Kasumi-1 (cell line): Measurements from ENCODE around the gene PEX5.
"Not testable (repeated sequence)": the region's sequence is repeated elsewhere in the genome, so short reads cannot be mapped to it uniquely, and the experiment has no call there.

ENCODE experiments used
- DNase-seq, 2 experiments: peaks; one replicate each; lab custom pipeline; 2025; lab: John Stamatoyannopoulos, UW

PEX5 gene

DNA sequence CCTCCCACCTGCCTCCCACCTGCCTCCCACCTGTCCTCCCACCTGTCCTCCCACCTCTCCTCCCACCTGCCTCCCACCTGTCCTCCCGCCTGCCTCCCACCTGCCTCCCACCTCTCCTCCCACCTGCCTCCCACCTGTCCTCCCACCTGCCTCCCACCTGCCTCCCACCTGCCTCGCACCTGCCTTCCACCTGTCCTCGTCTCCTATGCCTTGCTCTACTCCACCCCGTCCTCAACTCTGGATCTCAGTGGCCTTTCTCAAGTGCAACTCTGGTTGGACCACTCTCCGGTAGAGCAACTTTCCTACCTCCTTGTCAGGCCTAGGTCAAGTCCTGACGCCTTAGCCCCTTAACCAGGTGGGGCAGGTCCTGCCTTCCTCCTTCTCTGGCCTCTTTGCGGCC, 29.3 kb upstream of the PEX5 start:
- no peak for DNase-seq

DNA sequence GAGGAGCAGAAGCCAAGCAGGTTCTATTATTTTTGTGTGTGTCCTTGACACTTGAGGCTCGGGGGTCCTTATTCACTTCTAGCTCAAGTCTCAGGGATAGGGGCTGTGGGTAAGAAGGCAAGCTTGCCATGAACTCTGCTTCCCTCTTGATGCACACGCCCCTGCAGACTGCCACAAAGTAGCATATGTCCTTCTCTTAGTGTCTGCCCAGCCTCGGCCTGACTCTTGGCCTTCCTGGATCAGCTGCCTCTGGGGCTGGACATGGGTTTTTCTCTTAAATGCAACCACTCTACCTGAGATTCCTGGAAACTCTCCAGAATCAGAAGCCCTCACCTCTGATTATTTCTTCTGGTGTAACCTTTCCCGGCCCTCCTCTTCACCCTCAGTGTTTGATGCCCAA, 28.2 kb upstream of the PEX5 start:
- no peak for DNase-seq

GRCh38 chr12:7161811-7162210, 27.7 kb upstream of the PEX5 start:
- DNase-seq, result no peak

DNA sequence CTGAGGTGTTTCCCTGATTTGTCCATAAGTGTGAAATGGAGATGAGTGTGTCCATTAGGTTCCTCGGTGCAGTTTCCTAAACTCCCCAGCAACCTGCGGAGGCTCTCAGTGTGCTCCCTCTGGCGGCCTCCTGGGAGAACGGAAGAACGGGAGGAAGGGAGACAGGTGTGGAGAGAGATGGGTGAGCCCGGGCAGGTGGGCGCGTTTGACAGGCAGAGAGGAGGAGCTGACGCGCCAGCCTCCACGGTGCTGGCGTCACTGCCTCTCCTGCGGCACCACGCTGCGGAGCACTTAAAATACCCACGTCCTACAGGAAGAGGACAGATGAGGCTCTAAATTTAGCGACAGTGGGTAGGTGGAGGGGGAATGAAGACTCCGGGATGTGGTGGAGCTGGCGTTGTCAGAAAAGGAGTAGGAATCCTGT, 26.8 kb upstream of the PEX5 start:
- DNase-seq, result no peak

GRCh38 chr12:7169951-7170350, 19.5 kb upstream of the PEX5 start:
- no peak for DNase-seq

- no peak for DNase-seq
Observed at GRCh38 chr12:7171854-7172253, 17.6 kb upstream of the PEX5 start.

DNA sequence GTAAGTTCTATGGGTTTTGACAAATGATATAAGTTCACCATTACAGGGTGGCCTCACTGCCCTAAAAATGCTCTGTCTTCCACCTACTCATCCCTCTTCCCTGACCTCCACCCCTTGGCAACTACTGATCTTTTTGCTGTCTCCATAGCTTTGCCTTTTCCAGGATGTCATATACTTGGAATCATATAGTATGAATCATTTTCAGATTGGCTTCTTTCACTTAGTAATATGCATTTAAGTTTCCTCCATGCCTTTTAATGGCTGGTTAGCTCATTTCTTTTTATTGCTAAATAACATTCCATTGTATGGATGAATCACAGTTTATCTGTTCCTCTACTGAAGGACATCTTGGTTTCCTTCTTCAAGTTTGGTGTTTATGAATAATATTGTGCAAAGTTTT, 14.0 kb upstream of the PEX5 start:
- DNase-seq, result no peak

GRCh38 chr12:7176595-7176994, 12.9 kb upstream of the PEX5 start:
- DNase-seq, result no peak

- no peak for DNase-seq
Observed at GRCh38 chr12:7178481-7178880, 11.0 kb upstream of the PEX5 start.

- DNase-seq, result no peak
Observed at GRCh38 chr12:7180685-7181084, 8.8 kb upstream of the PEX5 start.

DNA sequence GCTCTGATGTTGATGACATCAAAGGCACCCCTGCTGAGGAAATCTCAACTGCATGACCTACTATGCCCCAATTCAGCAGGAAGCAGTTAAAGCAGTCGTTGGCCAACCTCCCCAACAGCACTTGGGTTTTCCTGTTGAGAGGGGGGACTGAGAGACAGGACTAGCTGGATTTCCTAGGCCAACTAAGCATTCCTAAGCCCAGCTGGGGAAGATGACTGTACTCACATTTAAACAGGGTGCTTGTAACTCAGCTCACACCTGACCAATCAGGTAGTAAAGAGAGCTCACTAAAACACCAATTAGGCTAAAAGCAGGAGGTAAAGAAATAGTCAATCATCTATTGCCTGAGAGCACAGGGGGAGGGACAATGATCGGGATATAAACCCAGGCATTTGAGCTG, 3.4 kb upstream of the PEX5 start:
- not testable (repeated sequence) for DNase-seq

DNA sequence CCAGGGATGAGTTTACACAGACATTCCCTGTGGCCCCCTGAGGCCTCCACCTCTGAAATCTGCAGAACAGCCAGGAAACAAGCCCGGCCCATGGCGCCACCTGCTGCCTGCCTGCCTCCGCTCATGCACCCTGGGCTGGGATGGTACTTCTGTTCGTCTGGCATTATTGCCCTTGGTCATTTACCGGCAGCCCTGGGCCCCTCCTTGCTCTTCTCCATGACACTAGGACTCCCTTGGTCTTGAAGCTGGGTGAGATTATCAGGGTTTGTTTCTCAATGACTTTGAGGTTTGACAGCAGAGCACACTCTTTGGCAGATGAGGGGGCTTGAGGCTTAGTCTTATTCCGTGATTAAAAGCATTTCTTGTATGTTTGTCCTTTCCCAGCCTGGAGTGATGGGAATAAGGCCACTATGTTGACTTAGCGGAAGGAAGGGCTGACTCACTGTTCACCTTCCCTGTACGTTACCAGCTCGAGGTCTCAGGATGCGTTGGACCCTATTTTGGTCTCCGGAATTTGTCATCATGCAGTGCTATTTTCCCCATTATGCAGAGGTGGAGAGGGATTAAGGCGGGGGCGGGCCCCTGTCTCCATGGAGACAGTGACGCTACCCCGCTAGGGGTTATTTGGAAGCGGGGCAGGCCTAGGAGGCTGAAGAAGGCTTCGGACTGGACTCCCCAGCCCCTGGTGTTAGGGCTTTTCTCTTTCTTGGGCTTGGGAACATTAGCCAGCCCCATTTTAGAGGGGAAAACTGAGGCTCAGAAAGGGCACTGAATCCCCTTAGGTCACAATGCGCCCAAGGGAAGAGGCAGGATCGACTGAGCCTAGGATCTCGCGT, 706 bp upstream of the PEX5 start:
- DNase-seq, result peak; percentile 20 to 38

DNA sequence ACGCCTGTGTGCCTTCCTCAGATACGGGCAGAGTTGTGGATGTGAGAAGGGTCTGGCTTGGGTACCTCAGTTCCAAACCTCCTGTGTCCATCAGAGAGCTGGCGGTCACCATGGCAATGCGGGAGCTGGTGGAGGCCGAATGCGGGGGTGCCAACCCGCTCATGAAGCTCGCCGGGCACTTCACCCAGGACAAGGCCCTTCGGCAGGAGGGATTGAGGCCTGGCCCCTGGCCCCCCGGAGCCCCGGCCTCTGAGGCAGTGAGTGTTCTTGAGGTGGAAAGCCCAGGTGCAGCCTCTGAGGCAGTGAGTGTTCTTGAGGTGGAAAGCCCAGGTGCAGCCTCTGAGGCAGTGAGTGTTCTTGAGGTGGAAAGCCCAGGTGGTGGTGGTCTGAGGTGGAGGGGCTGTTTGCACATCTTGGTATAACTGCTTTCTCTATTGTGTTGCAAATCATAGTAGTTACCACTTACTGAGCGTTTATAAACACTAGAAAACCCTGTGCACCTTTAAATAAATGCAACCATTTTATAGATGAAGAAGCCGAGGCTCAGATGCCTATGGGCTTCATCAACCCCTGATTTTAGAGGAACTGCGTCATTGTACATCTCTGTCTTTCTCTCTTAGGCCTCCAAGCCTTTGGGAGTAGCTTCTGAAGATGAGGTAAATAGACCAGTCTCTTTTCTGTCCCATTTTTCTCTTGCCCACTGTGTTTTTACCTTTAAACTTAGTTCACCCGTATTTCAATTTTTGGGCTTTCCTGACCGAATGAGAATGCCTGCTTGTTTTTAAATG, 976 bp downstream of the PEX5 start:
- DNase-seq, result no peak

DNA sequence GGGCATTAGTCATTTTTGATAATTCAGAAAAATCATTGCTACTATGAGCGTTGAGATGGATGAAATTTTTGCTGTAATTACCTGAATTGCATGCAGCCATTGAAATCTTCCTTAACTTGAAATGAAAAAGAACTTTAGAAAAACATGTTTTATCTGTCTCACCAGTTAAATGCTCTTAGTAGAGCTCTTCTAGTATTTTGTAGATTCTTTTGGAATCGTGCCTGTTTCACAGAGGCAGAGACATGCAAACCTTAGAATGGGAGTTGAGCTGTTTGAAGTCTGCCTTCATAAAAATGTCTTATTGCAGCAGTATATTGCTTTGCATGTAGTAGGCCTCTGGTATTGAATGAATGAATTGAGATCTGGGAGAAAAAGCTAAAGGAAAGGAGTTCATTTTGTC, 4.2 kb downstream of the PEX5 start:
- no peak for DNase-seq

- no peak for DNase-seq
Observed at GRCh38 chr12:7197841-7198240, 8.4 kb downstream of the PEX5 start.

GRCh38 chr12:7203109-7203508, 13.6 kb downstream of the PEX5 start:
- DNase-seq, result no peak

DNA sequence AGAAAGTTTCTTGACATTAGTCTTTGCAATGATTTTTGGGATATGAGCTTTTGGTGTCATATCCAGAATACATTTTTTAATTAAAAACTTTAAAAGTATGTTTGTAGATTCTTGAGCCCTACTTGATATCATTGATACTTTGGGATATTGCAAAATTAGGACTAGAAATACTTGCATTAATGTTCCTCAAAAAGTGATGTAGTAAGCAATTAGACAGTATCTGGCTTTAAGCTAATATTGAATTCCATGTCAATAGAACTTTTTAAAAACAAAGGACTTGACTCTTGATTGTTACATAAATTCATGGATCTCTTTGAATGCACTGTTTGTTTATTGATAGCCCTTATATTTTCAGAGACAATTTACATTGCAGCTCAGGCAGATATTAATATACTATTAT, 15.6 kb downstream of the PEX5 start:
- no peak for DNase-seq

DNA sequence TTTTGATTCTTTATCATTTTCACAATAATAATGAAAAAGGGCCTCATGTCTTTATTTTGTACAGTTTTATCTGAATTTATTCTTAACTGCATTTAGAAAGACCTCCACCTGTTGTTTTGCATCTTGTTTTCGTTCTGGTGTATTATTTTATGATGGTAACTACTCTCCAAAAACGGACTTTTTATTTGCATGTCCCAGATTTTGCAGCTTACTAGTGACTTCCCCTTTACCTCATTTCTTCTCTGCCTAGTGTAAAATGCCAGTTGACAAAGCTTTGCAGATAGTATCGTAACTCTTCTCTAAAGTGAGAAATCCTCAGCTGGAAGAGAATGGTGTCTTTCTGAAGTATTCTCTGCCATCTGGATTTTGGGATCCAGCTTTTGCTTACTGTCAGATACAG, 17.2 kb downstream of the PEX5 start:
- DNase-seq, result no peak

DNA sequence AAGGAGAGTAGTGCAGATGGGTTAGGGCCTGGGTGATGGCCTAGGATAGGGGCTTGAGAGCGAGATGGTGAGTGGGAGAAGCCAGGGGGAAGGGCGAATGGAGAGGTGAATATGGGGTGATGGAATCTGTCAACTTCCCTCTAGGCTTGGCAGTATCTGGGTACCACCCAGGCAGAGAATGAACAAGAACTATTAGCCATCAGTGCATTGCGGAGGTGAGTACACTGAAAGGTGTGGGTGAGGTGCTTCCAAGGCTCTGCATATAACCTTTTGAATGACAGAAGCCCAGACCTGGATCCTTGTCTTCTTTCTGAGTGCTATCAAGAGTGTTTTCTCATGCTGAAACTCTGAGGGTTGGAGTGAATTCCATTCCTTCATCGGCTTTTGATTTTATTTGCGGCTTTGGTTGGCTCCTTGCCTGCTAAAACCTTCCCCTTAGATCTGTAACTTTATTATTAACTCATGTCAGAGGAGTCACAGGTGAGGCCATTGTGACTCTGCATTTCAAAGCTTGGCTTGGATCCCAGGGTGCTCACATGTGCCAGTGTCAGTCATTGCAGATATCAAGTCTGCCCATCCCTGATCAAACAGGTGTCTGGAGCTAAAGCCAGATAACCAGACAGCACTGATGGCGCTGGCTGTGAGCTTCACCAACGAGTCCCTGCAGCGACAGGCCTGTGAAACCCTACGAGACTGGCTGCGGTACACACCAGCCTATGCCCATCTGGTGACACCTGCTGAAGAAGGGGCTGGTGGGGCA, 18.6 kb downstream of the PEX5 start:
- no peak for DNase-seq

DNA sequence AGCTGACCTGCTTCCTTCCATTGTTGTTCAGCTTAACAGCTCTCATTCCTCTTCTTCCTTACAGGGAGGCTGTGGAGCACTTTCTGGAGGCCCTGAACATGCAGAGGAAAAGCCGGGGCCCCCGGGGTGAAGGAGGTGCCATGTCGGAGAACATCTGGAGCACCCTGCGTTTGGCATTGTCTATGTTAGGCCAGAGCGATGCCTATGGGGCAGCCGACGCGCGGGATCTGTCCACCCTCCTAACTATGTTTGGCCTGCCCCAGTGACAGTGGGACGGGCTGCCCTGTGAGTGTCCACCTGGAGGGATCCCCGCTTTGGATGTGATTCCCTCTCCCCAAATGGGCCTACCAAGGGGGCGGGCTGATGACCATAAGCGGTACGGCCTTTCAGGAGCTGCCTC, 20.5 kb downstream of the PEX5 start:
- no peak for DNase-seq

DNA sequence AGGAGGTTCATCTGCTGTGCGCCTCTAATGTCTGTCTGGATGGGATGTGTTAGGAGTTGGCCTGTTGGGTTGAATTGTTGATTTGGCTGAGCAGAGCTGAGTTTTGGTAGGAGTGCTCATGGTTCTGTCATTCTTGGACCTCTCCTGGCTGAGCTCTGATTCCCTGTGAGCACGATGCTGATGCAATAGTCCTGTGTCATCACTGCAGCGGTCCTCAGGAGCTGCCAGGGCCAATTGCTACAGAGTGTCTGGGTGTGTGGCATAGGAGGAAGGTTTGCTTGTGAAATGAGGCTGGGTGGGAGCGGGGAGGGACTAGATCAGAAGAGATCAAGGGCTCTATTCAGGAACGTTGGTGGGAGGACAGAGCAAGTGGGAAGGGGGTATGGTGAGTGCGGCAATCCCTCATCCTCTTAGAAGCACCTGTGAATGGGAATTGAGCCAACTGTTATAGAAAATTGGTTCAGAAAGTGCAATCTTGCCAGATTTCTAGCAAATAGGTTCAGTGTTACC, 21.2 kb downstream of the PEX5 start:
- DNase-seq, result no peak

- no peak for DNase-seq
Observed at GRCh38 chr12:7212678-7213077, 23.2 kb downstream of the PEX5 start.
